Colonic mucosa (tissue), 4 donors: ENCODE data around the gene EXOC4. TPM values are rescaled to one million over a fixed set of nuclear protein-coding genes. Genes with fewer than 3 reads are reported as not detected.

Experiments
- DNase-seq: peaks from one replicate; pipeline ENCODE4 v3.0.0-alpha.2; 2020
- H3K27ac ChIP-seq: fragments of 200-600 bp; one replicate; pipeline ENCODE4 v1.8.0; 2021
- H3K27me3 ChIP-seq: fragments of 200-600 bp; one replicate; pipeline ENCODE4 v1.8.0; 2021
- H3K36me3 ChIP-seq: fragments of 200-600 bp; one replicate; pipeline ENCODE4 v1.8.0; 2021
- H3K4me1 ChIP-seq: fragments of 200-600 bp; one replicate; pipeline ENCODE4 v1.8.0; 2021; ENCODE audit warnings: mild to moderate bottlenecking
- H3K4me3 ChIP-seq: fragments of 200-600 bp; one replicate; pipeline ENCODE4 v1.8.0; 2021
- H3K9ac ChIP-seq, 2 donors: one replicate each; pipeline ENCODE4 v1.7.0; 2013; ENCODE audit warnings: control low read depth in 2 of 2, low read depth in 2 of 2, low read length in 2 of 2
- H3K9me3 ChIP-seq: fragments of 200-600 bp; one replicate; pipeline ENCODE4 v1.8.0; 2021
- CTCF ChIP-seq: fragments of 200-600 bp; IDR thresholded peaks from one replicate; pipeline ENCODE4 v1.8.0; 2022; ENCODE audit warnings: antibody characterized with exemption, mild to moderate bottlenecking
- intact Hi-C: fragments of 100-400 bp; cut with DNase I; formaldehyde crosslinking; loops from one replicate; pipeline ENCODE4 v1.14.1; 2022
- total RNA-seq, 2 donors: library from RNA; stranded (reverse); fragmentation: NEBNext Ultra II Directional in 1 of 2; extraction: Animal tissue kit (Norgen Biotek cat#: 25700) in 1 of 2; gene quantifications; one replicate each; pipeline ENCODE4 v1.2.1, GENCODE V29; 2021
- donor health status: healthy.
- donor health status: DM: no; HTN: no; CAD: no.
- donor health status: DM: no; HTN: no; CAD: no.

The EXOC4 gene
- total RNA-seq, 2 donors from 2014 or later, result 61.1 to 73.3 TPM

GRCh38 chr7:133873631-133874030 lies 620.8 kb downstream of the EXOC4 start:
- no peak for DNase-seq
- Histone ChIP-seq H3K36me3 (no peaks in the 10 kb centered on the region), H3K4me3 (no peak overlapping the region), H3K4me1 (no peaks in the 10 kb centered on the region), H3K9ac (no peak overlapping the region), H3K27me3 (no peaks in the 10 kb centered on the region), H3K27ac (no peak overlapping the region), H3K9me3 (no peaks in the 10 kb centered on the region)
- intact Hi-C loops, result no loop called here
- TF ChIP-seq CTCF, result no peak

DNA sequence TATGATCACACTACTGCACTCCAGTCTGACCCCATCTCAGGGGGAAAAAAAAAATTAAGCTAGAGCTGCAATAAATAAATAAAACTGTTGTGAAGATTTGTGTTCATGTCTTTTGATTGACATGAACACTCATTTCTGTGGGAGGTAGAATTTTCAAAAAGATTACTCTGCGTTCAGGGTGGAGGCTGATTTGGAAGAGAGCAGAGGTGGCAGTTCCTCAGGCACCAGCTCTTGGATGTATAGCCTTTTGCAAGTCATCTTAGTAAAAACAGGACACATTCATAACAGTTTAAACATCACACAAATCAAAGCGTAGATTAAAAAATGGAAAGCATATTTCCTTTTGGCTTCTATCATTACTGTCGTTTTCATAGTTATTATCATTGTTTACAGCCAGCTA lies 630.7 kb downstream of the EXOC4 start:
- intact Hi-C loops, result no loop called here
- no peak for TF ChIP-seq CTCF
- H3K4me3 ChIP-seq, result no peak overlapping the region
- DNase-seq, result no peak
- no peaks in the 10 kb centered on the region for H3K36me3 ChIP-seq
- H3K27me3 ChIP-seq, result no peaks in the 10 kb centered on the region
- H3K9ac ChIP-seq, result no peak overlapping the region
- H3K9me3 ChIP-seq, result no peaks in the 10 kb centered on the region
- H3K4me1 ChIP-seq, result no peaks in the 10 kb centered on the region
- no peak overlapping the region for H3K27ac ChIP-seq

GRCh38 chr7:133885213-133885612 lies 632.3 kb downstream of the EXOC4 start:
- Histone ChIP-seq H3K27me3 (no peaks in the 10 kb centered on the region), H3K4me3 (no peak overlapping the region), H3K9me3 (no peaks in the 10 kb centered on the region), H3K36me3 (no peaks in the 10 kb centered on the region), H3K9ac (no peak overlapping the region), H3K27ac (no peak overlapping the region), H3K4me1 (no peaks in the 10 kb centered on the region)
- no peak for DNase-seq
- intact Hi-C loops, result no loop called here
- no peak for TF ChIP-seq CTCF

DNA sequence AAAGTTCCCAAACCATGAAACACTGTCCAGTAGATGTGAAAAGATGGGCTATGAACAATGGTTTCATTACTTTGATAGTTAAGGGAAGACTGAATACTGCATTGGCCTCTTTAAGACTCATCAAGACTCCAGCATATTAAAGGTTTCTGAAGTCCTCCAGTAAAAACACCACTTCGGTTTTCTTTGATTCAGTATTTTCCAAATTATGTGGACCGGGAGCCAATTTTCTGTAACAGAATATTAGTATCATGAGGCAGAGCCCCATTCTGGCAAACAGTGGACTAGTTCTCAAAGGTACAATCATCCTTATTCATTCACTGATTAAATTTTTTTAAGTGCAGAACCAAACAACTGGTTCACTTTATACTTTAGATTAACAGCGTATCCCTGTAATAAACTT lies 633.2 kb downstream of the EXOC4 start:
- Histone ChIP-seq H3K9ac (no peak overlapping the region), H3K36me3 (no peaks in the 10 kb centered on the region), H3K4me3 (no peak overlapping the region), H3K27ac (no peak overlapping the region), H3K27me3 (no peaks in the 10 kb centered on the region), H3K4me1 (no peaks in the 10 kb centered on the region), H3K9me3 (no peaks in the 10 kb centered on the region)
- intact Hi-C loops, result no loop called here
- no peak for TF ChIP-seq CTCF
- no peak for DNase-seq

- intact Hi-C loops, result no loop called here
These were observed 633.9 kb downstream of the EXOC4 start for GRCh38 chr7:133886797-133887196.

More at GRCh38 chr7:133886797-133887196, 633.9 kb downstream of the EXOC4 start:
- Histone ChIP-seq H3K27ac (no peak overlapping the region), H3K4me1 (no peaks in the 10 kb centered on the region), H3K4me3 (no peak overlapping the region), H3K27me3 (no peaks in the 10 kb centered on the region), H3K36me3 (no peaks in the 10 kb centered on the region), H3K9me3 (no peaks in the 10 kb centered on the region), H3K9ac (no peak overlapping the region)
- no peak for TF ChIP-seq CTCF
- no peak for DNase-seq
